SU-DHL-6 (cell line): ENCODE data around the gene LCE1C.

ENCODE experiments used
- H2AFZ ChIP-seq: fragments of 200-600 bp; sonication (generic); 2 replicates; pipeline ENCODE4 v1.6.1; 2014; ENCODE audit warnings: low read depth, mild to moderate bottlenecking, moderate library complexity, mixed read lengths, antibody characterized with exemption, low read length; ENCODE audit not compliant: severe bottlenecking
- H3F3A ChIP-seq: fragments of 200-600 bp; shearing (Covaris generic); 2 replicates; pipeline ENCODE4 v1.6.0; 2016; ENCODE audit warnings: antibody characterized with exemption, mild to moderate bottlenecking; ENCODE audit not compliant: insufficient read depth
- H3K27ac ChIP-seq: fragments of 200-600 bp; sonication (generic); 2 replicates; pipeline ENCODE4 v1.5.1; 2016; ENCODE audit warnings: low read depth, mild to moderate bottlenecking, low read length, moderate library complexity, mixed read lengths
- H3K27me3 ChIP-seq: fragments of 200-600 bp; sonication (generic), shearing (Covaris generic); 2 replicates; pipeline ENCODE4 v1.6.0; 2014; ENCODE audit warnings: mild to moderate bottlenecking, low read length
- H3K36me3 ChIP-seq: fragments of 200-600 bp; sonication (generic); 2 replicates; pipeline ENCODE4 v1.6.1; 2014; ENCODE audit warnings: mild to moderate bottlenecking, low read length, mixed read lengths
- H3K4me2 ChIP-seq: fragments of 300-600, 200-600 bp; shearing (Covaris generic), sonication (generic); 2 replicates; pipeline ENCODE4 v1.6.0; 2014; ENCODE audit warnings: low read length, low read depth, mild to moderate bottlenecking; ENCODE audit not compliant: poor library complexity, severe bottlenecking
- H3K4me3 ChIP-seq: fragments of 200-600 bp; sonication (generic); 2 replicates; pipeline ENCODE4 v1.5.1; 2014; ENCODE audit warnings: antibody characterized with exemption, low read length, mild to moderate bottlenecking, mixed read lengths; ENCODE audit not compliant: insufficient read depth, poor library complexity, severe bottlenecking
- H3K79me2 ChIP-seq: fragments of 200-600 bp; sonication (generic); 2 replicates; pipeline ENCODE4 v1.6.1; 2014; ENCODE audit warnings: mild to moderate bottlenecking, low read length, moderate library complexity; ENCODE audit not compliant: insufficient read depth
- H3K9ac ChIP-seq: fragments of 200-600 bp; sonication (generic); 2 replicates; pipeline ENCODE4 v1.7.0; 2014; ENCODE audit warnings: mild to moderate bottlenecking, low read length
- H3K9me2 ChIP-seq: fragments of 200-600 bp; sonication (generic); replicated peaks from 2 replicates; pipeline ENCODE4 v1.6.1; 2014; ENCODE audit warnings: low read length; ENCODE audit not compliant: insufficient read depth
- H3K9me3 ChIP-seq: fragments of 200-600 bp; sonication (generic); 2 replicates; pipeline ENCODE4 v1.6.1; 2014; ENCODE audit warnings: low read length, mixed read lengths; ENCODE audit not compliant: insufficient read depth
- H4K20me1 ChIP-seq: fragments of 200-600 bp; sonication (generic); 2 replicates; pipeline ENCODE4 v1.6.1; 2014; ENCODE audit warnings: low read depth, mild to moderate bottlenecking, antibody characterized with exemption, low read length, moderate library complexity, mixed read lengths
- EZH2phosphoT487 ChIP-seq: fragments of 200-600 bp; sonication (generic), shearing (Covaris generic); conservative IDR thresholded peaks from 2 replicates; pipeline ENCODE4 v1.6.1; 2018; ENCODE audit warnings: mild to moderate bottlenecking, antibody characterized with exemption, low read length, moderate library complexity, mixed read lengths
- TF ChIP-seq, protein P1 (sequence below): fragments of 200-600 bp; sonication (generic); IDR thresholded peaks from one replicate; pipeline ENCODE4 v1.5.1; 2017; ENCODE audit warnings: antibody characterized with exemption, mild to moderate bottlenecking, low read length, moderate library complexity; ENCODE audit not compliant: insufficient read depth, poor library complexity, severe bottlenecking

LCE1C gene

GRCh38 chr1:152777510-152778137, 28.8 kb downstream of the LCE1C start:
- Histone ChIP-seq H3K9me2 (no peaks in the 10 kb centered on the region), H3K79me2 (no peaks in the 10 kb centered on the region), H3K9ac (no peak overlapping the region), H3K27ac (no peak overlapping the region), H3K36me3 (no peaks in the 10 kb centered on the region), H3F3A (no peaks in the 10 kb centered on the region), H2AFZ (no peak overlapping the region), H4K20me1 (no peaks in the 10 kb centered on the region), H3K9me3 (no peaks in the 10 kb centered on the region), H3K27me3 (no peaks in the 10 kb centered on the region), H3K4me3 (no peak overlapping the region), H3K4me2 (no peak overlapping the region)
- TF ChIP-seq, protein P1, sequence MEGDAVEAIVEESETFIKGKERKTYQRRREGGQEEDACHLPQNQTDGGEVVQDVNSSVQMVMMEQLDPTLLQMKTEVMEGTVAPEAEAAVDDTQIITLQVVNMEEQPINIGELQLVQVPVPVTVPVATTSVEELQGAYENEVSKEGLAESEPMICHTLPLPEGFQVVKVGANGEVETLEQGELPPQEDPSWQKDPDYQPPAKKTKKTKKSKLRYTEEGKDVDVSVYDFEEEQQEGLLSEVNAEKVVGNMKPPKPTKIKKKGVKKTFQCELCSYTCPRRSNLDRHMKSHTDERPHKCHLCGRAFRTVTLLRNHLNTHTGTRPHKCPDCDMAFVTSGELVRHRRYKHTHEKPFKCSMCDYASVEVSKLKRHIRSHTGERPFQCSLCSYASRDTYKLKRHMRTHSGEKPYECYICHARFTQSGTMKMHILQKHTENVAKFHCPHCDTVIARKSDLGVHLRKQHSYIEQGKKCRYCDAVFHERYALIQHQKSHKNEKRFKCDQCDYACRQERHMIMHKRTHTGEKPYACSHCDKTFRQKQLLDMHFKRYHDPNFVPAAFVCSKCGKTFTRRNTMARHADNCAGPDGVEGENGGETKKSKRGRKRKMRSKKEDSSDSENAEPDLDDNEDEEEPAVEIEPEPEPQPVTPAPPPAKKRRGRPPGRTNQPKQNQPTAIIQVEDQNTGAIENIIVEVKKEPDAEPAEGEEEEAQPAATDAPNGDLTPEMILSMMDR = peak; percentile 39
- no peak for TF ChIP-seq EZH2phosphoT487

GRCh38 chr1:152776361-152776760, 30.1 kb downstream of the LCE1C start:
- TF ChIP-seq, protein P1 = no peak
- no peak for TF ChIP-seq EZH2phosphoT487
- H3K9me2 ChIP-seq = no peaks in the 10 kb centered on the region
- H3K9me3 ChIP-seq = no peaks in the 10 kb centered on the region

DNA sequence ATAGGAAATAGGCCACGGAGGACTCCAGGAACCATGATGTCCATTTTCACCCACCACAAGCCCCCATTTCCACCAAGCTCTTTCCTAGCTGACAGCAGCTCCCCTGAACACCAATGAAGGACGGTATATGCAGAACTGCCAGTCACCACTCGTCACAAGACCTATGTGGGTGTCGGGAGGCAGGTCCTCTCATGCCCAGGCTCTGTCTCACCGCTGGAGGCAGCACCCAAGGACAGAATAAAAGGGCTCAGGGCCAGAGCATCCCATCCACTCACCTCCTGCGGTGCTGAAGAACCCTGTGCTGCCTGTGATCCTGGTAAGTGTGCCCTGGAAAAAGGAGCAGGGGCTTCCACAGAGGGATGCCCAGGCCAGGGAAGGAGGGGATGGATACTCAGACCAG, 31.6 kb downstream of the LCE1C start, which contains the start of gene LCE1F:
LCE1F (plus strand) TSS at position 266 of the 400 bp plus-strand sequence. CDS start 1,232 bp downstream, outside the sequence.
- H3K9me3 ChIP-seq = no peaks in the 10 kb centered on the region
- TF ChIP-seq, protein P1 = no peak
- no peak for TF ChIP-seq EZH2phosphoT487
- no peaks in the 10 kb centered on the region for H3K79me2 ChIP-seq
- H2AFZ ChIP-seq = no peak within 1 kb of the TSS
- H3K9me2 ChIP-seq = no peaks in the 10 kb centered on the region
- no peak within 1 kb of the TSS for H3K9ac ChIP-seq
- H4K20me1 ChIP-seq = no peaks in the 10 kb centered on the region
- no peaks in the 10 kb centered on the region for H3K27me3 ChIP-seq
- H3F3A ChIP-seq = no peaks in the 10 kb centered on the region
- no peaks in the 10 kb centered on the region for H3K36me3 ChIP-seq
- no peak within 1 kb of the TSS for H3K4me3 ChIP-seq
- H3K27ac ChIP-seq = no peak within 1 kb of the TSS
- H3K4me2 ChIP-seq = no peak within 1 kb of the TSS

More at GRCh38 chr1:152776361-152776760, 30.1 kb downstream of the LCE1C start:
- Histone ChIP-seq H2AFZ (no peak overlapping the region), H3F3A (no peaks in the 10 kb centered on the region), H3K27ac (no peak overlapping the region), H3K9ac (no peak overlapping the region), H3K36me3 (no peaks in the 10 kb centered on the region), H4K20me1 (no peaks in the 10 kb centered on the region), H3K27me3 (no peaks in the 10 kb centered on the region), H3K4me2 (no peak overlapping the region), H3K79me2 (no peaks in the 10 kb centered on the region), H3K4me3 (no peak overlapping the region)
